GM12864 (cell line): ENCODE data around the gene AMH.

Source experiments
- DNase-seq: peaks from one replicate; pipeline ENCODE4 v3.0.0-alpha.2; 2011; ENCODE audit warnings: low read depth
- H3K4me3 ChIP-seq: 2 replicates; pipeline ENCODE4 v1.5.1; 2011; ENCODE audit warnings: mild to moderate bottlenecking, low read depth, low read length, control low read depth
- CTCF ChIP-seq: IDR thresholded peaks from 2 replicates; pipeline ENCODE4 v1.5.1; 2011; ENCODE audit warnings: low read depth, mild to moderate bottlenecking, moderate library complexity, low read length, control low read depth, inconsistent platforms; ENCODE audit errors: missing control alignments

The AMH gene

GRCh38 chr19:2254064-2254872 lies 5.1 kb downstream of the AMH start:
- DNase-seq = no peak
- no peak for TF ChIP-seq CTCF
- no peak overlapping the region for H3K4me3 ChIP-seq

GRCh38 chr19:2255112-2255845 lies 6.2 kb downstream of the AMH start:
- no peak for TF ChIP-seq CTCF
- no peak for DNase-seq
- H3K4me3 ChIP-seq = peak overlapping the region; percentile 46

- no peak for TF ChIP-seq CTCF
- H3K4me3 ChIP-seq = peak within 1 kb of the TSS; percentile 46
- no peak for DNase-seq
Observed at GRCh38 chr19:2255982-2256685, 7.0 kb downstream of the AMH start, which contains the start of gene JSRP1. Gene JSRP1, minus strand, starts transcription at chr19:2256417. Its CDS starts 1,103 bp downstream, at chr19:2255314.

GRCh38 chr19:2259336-2259735 lies 10.2 kb downstream of the AMH start:
- no peak overlapping the region for H3K4me3 ChIP-seq
- DNase-seq = no peak
- no peak for TF ChIP-seq CTCF

GRCh38 chr19:2260341-2260805 lies 11.2 kb downstream of the AMH start:
- no peak overlapping the region for H3K4me3 ChIP-seq
- DNase-seq = peak; percentile 47
- no peak for TF ChIP-seq CTCF

- TF ChIP-seq CTCF = peak; percentile 77
- no peak for DNase-seq
- H3K4me3 ChIP-seq = no peak overlapping the region
Observed at GRCh38 chr19:2261438-2262172, 12.5 kb downstream of the AMH start.
